PC-3 (cell line): ENCODE results near the gene SEC14L1. TPM values are rescaled to one million over a fixed set of nuclear protein-coding genes. Genes with fewer than 3 reads are reported as not detected.

Experiments
- ATAC-seq: fragments of 200-7000 bp; cut with Tn5 transposase; 2 replicates; pipeline ENCODE4 v1.9.1; 2020; ENCODE audit warnings: mild to moderate bottlenecking, moderate library complexity
- BruUV-seq: library from RNA; stranded (reverse); fragments of 400-500 nt; replicated peaks from 2 replicates; lab custom pipeline; 2021; lab: Mats Ljungman, UMichigan
- CTCF ChIA-PET: fragments of 300-600 bp; sonication (Branson Sonifier 250); formaldehyde crosslinking; loops from one replicate; lab custom pipeline; 2022; ENCODE audit warnings: antibody characterized with exemption; lab: Charles Lee
- POLR2A ChIA-PET: fragments of 300-600 bp; sonication (Branson Sonifier 250); formaldehyde crosslinking; loops from one replicate; lab custom pipeline; 2022; ENCODE audit warnings: antibody characterized with exemption; ENCODE audit not compliant: unreplicated experiment; lab: Charles Lee
- DNase-seq: peaks from one replicate; pipeline ENCODE4 v3.0.0-alpha.2; 2015
- H2AFZ ChIP-seq: fragments of 300-600 bp; sonication (generic); 2 replicates; pipeline ENCODE4 v1.6.0; 2016; ENCODE audit warnings: antibody characterized with exemption, low read length
- H3F3A ChIP-seq: fragments of 300-600 bp; sonication (generic); one replicate; pipeline ENCODE4 v1.6.0; 2017; ENCODE audit warnings: antibody characterized with exemption, low read length, control low read depth, mild to moderate bottlenecking; ENCODE audit not compliant: unreplicated experiment
- H3K27ac ChIP-seq: fragments of 300-600 bp; sonication (generic); 2 replicates; pipeline ENCODE4 v1.5.1; 2016; ENCODE audit warnings: mild to moderate bottlenecking, low read length
- H3K27me3 ChIP-seq: fragments of 300-600 bp; sonication (generic); 2 replicates; pipeline ENCODE4 v1.6.1; 2016; ENCODE audit warnings: low read length, mixed read lengths
- H3K36me3 ChIP-seq: fragments of 300-600 bp; sonication (generic); 2 replicates; pipeline ENCODE4 v1.6.1; 2016; ENCODE audit warnings: low read depth, mixed run types, low read length, mixed read lengths
- H3K4me1 ChIP-seq: fragments of 300-600 bp; sonication (generic); 2 replicates; pipeline ENCODE4 v1.5.1; 2016; ENCODE audit warnings: low read length; ENCODE audit not compliant: insufficient read depth
- H3K4me2 ChIP-seq: fragments of 300-600 bp; sonication (generic); 2 replicates; pipeline ENCODE4 v1.6.0; 2016; ENCODE audit warnings: low read length
- H3K4me3 ChIP-seq: fragments of 300-600 bp; sonication (generic); 2 replicates; pipeline ENCODE4 v1.5.1; 2016; ENCODE audit warnings: mild to moderate bottlenecking, low read length, mixed read lengths
- H3K79me2 ChIP-seq: fragments of 300-600 bp; sonication (generic); 2 replicates; pipeline ENCODE4 v1.6.1; 2017; ENCODE audit warnings: low read length, mixed read lengths
- H3K9ac ChIP-seq: fragments of 300-600 bp; sonication (generic); 2 replicates; pipeline ENCODE4 v1.6.0; 2016; ENCODE audit warnings: mild to moderate bottlenecking, low read length
- H3K9me2 ChIP-seq: fragments of 300-600 bp; sonication (generic); replicated peaks from 2 replicates; pipeline ENCODE4 v1.6.1; 2016; ENCODE audit warnings: mixed run types, low read length, mixed read lengths
- H3K9me3 ChIP-seq: fragments of 300-600 bp; sonication (generic); 2 replicates; pipeline ENCODE4 v1.6.1; 2016; ENCODE audit warnings: low read length, mixed read lengths
- H4K20me1 ChIP-seq: fragments of 300-600 bp; sonication (generic); 2 replicates; pipeline ENCODE4 v1.6.1; 2016; ENCODE audit warnings: low read length, mixed read lengths
- CTCF ChIP-seq: fragments of 300-600 bp; sonication (generic); conservative IDR thresholded peaks from 2 replicates; pipeline ENCODE4 v1.5.1; 2017; ENCODE audit warnings: antibody characterized with exemption, low read depth, mild to moderate bottlenecking, low read length
- EZH2 ChIP-seq: fragments of 300-600 bp; sonication (generic); IDR thresholded peaks from one replicate; pipeline ENCODE4 v1.6.1; 2017; ENCODE audit warnings: antibody characterized with exemption, mild to moderate bottlenecking, low read length; ENCODE audit not compliant: unreplicated experiment
- EZH2phosphoT487 ChIP-seq: fragments of 300-600 bp; sonication (generic); IDR thresholded peaks from 2 replicates; pipeline ENCODE4 v1.6.1; 2018; ENCODE audit warnings: mild to moderate bottlenecking, antibody characterized with exemption, low read length, borderline replicate concordance
- intact Hi-C: fragments of 100-400 bp; cut with micrococcal nuclease; formaldehyde crosslinking; loops from 2 replicates; pipeline ENCODE4 v1.9.0; 2023
- total RNA-seq: library from RNA; depleted of rRNA; stranded (reverse); fragments of >200 nt; gene quantifications from 2 replicates; pipeline ENCODE4 v1.2.3, GENCODE V29; 2014

SEC14L1 gene
- total RNA-seq, 1 experiment from 2014 or later: 39.8 TPM

GRCh38 chr17:77212081-77212832 lies 71.5 kb downstream of the SEC14L1 start:
- no peak overlapping the region for H3K4me2 ChIP-seq
- no peak overlapping the region for H3K4me3 ChIP-seq
- CTCF ChIA-PET: no interaction called here
- ATAC-seq: no peak
- no peaks in the 10 kb centered on the region for H3K79me2 ChIP-seq
- no peaks in the 10 kb centered on the region for H4K20me1 ChIP-seq
- H3K27me3 ChIP-seq: no peaks in the 10 kb centered on the region
- no peaks in the 10 kb centered on the region for H3K9me3 ChIP-seq
- H3K9me2 ChIP-seq: no peaks in the 10 kb centered on the region
- intact Hi-C loops: no loop called here
- no peak for DNase-seq
- TF ChIP-seq EZH2: no peak
- no TSS peak for BruUV-seq
- H3K9ac ChIP-seq: no peak overlapping the region
- POLR2A ChIA-PET: no interaction called here
- H3F3A ChIP-seq: no peaks in the 10 kb centered on the region
- H2AFZ ChIP-seq: no peak overlapping the region
- H3K4me1 ChIP-seq: no peaks in the 10 kb centered on the region
- H3K27ac ChIP-seq: no peak overlapping the region
- peaks cover 82% of the 10 kb centered on the region for H3K36me3 ChIP-seq

- TF ChIP-seq EZH2phosphoT487 (no peak), CTCF (no peak), EZH2 (no peak)
- POLR2A ChIA-PET: no interaction called here
- Histone ChIP-seq H3K4me2 (no peak overlapping the region), H3K36me3 (peaks cover 82% of the 10 kb centered on the region), H3K4me1 (no peaks in the 10 kb centered on the region), H3K4me3 (no peak overlapping the region), H3K79me2 (no peaks in the 10 kb centered on the region), H3K27ac (no peak overlapping the region), H2AFZ (no peak overlapping the region), H4K20me1 (no peaks in the 10 kb centered on the region), H3K9ac (no peak overlapping the region), H3F3A (no peaks in the 10 kb centered on the region), H3K9me2 (no peaks in the 10 kb centered on the region), H3K27me3 (no peaks in the 10 kb centered on the region), H3K9me3 (no peaks in the 10 kb centered on the region)
- CTCF ChIA-PET: interaction anchor here (0.7 kb wide), 1 partner anchor 125 kb away, joined by 3 read pairs; no protein-coding TSS in a partner anchor
- no TSS peak for BruUV-seq
- no peak for ATAC-seq
- no peak for DNase-seq
- intact Hi-C loops: no loop called here
These were observed 72.3 kb downstream of the SEC14L1 start for GRCh38 chr17:77212833-77213777.

- Histone ChIP-seq H3F3A (no peaks in the 10 kb centered on the region), H2AFZ (no peak overlapping the region), H3K9me3 (no peaks in the 10 kb centered on the region), H3K4me3 (no peak overlapping the region), H4K20me1 (no peaks in the 10 kb centered on the region), H3K79me2 (no peaks in the 10 kb centered on the region), H3K9ac (no peak overlapping the region), H3K4me2 (no peak overlapping the region), H3K27me3 (no peaks in the 10 kb centered on the region), H3K36me3 (peaks cover 81% of the 10 kb centered on the region), H3K9me2 (no peaks in the 10 kb centered on the region), H3K27ac (no peak overlapping the region), H3K4me1 (no peaks in the 10 kb centered on the region)
- intact Hi-C loops: no loop called here
- BruUV-seq: no TSS peak
- CTCF ChIA-PET: interaction anchor here (0.7 kb wide), 1 partner anchor 125 kb away, joined by 3 read pairs; no protein-coding TSS in a partner anchor
- ATAC-seq (no peak), DNase-seq (no peak)
- POLR2A ChIA-PET: no interaction called here
- TF ChIP-seq EZH2phosphoT487 (no peak), EZH2 (no peak), CTCF (no peak)
These were observed 73.0 kb downstream of the SEC14L1 start for GRCh38 chr17:77213778-77214132.
